GM21528 (cell line): ENCODE data around the gene ARIH1.
"Not testable (repeated sequence)": the region's sequence is repeated elsewhere in the genome, so short reads cannot be mapped to it uniquely, and the experiment has no call there.

Source experiments
- ATAC-seq: cut with Tn5 transposase; IDR thresholded peaks from one replicate; pipeline ENCODE4 v1.9.1; 2021; ENCODE audit warnings: mild to moderate bottlenecking, moderate library complexity; ENCODE audit not compliant: unreplicated experiment, low FRiP score

Gene ARIH1, protein sequence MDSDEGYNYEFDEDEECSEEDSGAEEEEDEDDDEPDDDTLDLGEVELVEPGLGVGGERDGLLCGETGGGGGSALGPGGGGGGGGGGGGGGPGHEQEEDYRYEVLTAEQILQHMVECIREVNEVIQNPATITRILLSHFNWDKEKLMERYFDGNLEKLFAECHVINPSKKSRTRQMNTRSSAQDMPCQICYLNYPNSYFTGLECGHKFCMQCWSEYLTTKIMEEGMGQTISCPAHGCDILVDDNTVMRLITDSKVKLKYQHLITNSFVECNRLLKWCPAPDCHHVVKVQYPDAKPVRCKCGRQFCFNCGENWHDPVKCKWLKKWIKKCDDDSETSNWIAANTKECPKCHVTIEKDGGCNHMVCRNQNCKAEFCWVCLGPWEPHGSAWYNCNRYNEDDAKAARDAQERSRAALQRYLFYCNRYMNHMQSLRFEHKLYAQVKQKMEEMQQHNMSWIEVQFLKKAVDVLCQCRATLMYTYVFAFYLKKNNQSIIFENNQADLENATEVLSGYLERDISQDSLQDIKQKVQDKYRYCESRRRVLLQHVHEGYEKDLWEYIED

GRCh38 chr15:72473614-72474465 is at the start of gene ARIH1:
Gene ARIH1 (plus strand): TSS chr15:72474330. CDS start chr15:72474640, 310 bp downstream.
- peak; percentile 82 for ATAC-seq

DNA sequence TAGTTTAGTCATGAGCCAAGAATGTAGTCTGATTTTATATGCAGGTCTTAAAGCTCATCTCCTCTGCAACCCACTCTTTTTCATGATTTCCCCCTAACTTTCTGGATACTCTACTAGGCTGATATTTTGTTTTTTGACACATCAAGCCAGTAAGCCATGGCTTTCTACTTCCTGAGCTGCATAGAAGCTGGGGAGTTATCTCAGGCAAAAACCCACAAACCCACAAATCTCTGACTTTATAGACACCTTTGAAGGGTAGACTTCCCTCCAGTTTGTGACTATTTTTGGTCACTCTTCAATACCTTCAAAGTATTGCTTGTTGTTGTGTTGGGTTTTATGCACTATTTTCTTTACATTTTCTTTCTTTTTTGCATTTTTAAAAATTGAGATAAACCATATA is 47.4 kb upstream of the ARIH1 start:
- ATAC-seq = no peak

- ATAC-seq = no peak
These were observed 36.3 kb upstream of the ARIH1 start for GRCh38 chr15:72437650-72438316.

DNA sequence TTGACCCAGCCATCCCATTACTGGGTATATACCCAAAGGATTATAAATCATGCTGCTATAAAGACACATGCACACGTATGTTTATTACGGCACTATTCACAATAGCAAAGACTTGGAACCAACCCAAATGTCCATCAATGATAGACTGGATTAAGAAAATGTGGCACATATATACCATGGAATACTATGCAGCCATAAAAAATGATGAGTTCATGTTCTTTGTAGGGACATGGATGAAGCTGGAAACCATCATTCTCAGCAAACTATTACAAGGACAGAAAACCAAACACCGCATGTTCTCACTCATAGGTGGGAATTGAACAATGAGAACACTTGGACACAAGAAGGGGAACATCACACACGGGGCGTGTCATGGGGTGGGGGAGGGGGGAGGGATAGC is 31.3 kb upstream of the ARIH1 start:
- ATAC-seq = not testable (repeated sequence)

GRCh38 chr15:72445426-72445825 is 28.7 kb upstream of the ARIH1 start:
- ATAC-seq = no peak

GRCh38 chr15:72450805-72451204 is 23.3 kb upstream of the ARIH1 start:
- no peak for ATAC-seq

DNA sequence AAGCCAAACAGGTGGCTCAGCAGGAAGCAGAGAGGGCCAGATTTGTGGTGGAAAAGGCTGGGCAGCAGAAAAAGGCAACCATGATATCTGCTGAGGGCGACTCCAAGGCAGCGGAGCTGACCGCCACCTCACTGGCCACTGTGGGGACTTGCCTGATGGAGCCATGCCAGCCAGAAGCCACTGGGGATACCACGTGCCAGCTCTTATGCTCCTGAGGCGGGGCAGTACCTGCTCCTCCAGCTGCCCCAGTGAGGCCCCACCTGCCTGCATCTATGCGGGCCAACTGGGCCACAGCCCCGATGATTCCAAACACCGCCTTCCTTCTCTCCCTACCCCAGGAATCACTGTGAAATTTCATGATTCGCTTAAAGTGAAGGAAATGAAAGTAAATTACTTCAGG is 22.9 kb upstream of the ARIH1 start:
- no peak for ATAC-seq

- ATAC-seq = no peak
These were observed 17.4 kb upstream of the ARIH1 start for GRCh38 chr15:72456684-72457083.

DNA sequence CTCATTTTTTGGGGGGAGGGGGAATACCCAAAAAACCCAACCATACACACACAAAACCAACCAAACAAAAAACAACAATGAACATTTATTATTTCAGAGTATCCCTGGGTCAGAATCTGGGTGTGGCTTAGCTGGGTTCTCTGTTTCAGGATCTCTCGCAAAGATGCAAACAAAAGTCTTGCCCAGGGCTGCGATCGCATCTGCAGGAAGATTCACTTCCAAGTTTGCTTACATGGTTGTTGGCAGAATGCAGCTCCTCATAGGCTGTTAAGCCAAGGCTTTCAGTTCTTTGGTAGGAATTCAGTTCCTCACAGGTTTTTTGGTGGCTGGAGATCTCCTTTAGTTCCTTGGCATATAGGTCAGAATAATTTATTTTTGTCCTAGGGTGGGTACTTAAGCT is 13.7 kb upstream of the ARIH1 start:
- no peak for ATAC-seq

DNA sequence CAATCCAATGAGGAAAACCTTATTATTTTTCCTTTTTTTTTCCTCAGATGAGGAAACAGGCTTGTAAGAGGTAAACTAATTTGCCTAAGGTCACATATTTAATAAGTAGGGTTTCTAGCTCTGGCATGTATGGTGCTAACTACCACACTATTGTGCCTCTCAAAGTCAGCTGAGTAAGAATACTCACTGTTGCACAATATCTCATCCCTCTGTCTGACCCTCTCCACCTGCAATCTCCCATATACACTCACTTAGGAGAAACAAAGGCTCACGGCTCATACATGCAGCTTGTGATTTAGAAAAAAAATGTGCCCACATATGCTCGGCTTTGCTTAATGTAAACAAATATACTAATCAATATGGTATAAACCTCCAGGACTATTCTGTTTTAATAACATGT is 10.4 kb upstream of the ARIH1 start:
- ATAC-seq = no peak

DNA sequence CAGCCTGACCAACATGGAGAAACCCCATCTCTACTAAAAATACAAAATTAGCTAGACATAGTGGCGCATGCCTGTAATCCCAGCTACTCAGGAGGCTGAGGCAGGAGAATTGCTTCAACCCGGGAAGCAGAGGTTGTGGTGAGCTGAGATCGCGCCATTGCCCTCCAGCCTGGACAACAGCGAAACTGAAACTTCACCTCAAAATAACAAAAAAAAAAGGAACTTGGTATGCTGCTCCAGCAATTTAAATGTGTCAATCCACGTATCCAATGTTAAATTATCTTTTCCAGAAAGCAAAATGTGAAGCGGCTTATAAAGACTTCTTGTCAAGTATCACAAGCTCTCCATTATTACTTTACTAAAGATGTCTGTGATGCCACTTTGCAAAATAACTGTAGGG is 9.9 kb upstream of the ARIH1 start:
- ATAC-seq = no peak

- no peak for ATAC-seq
These were observed 6.0 kb upstream of the ARIH1 start for GRCh38 chr15:72468103-72468502.

GRCh38 chr15:72472992-72473610 is 1.0 kb upstream of the ARIH1 start:
- ATAC-seq = no peak

GRCh38 chr15:72474466-72474911 is 359 bp downstream of the ARIH1 start:
- ATAC-seq = peak; percentile 23

DNA sequence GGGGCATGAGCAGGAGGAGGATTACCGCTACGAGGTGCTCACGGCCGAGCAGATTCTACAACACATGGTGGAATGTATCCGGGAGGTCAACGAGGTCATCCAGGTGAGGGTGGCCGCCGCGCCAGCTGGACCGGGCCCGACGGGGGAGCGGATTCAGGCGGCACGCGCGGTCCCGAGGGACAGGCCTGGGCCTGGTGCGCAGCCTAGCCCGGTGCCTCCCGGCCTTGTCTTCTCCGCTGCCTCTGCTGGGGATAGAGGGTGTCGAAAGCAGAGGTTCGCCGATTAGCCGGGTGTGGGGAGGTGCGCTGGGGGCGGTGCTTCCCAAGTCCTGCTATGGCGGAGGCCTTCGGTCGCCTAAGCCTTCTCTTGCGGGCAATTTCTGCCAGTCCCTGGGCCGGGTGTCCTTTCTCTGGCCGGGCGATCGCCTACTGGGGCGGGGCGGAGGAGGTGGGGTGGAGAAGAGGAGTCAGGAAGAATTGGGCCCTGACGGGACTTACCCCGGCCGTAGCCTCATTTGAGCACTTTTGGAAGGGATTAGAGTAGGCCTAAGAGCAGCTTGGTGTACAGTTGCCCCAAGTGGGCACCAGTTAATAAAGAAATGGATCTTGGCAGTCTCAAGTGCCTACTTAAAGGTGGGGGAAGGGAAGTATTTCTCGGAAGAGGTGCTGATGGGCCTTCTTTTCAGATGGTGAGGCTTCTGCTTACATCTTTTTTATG is 940 bp downstream of the ARIH1 start:
- peak; percentile 47 for ATAC-seq

DNA sequence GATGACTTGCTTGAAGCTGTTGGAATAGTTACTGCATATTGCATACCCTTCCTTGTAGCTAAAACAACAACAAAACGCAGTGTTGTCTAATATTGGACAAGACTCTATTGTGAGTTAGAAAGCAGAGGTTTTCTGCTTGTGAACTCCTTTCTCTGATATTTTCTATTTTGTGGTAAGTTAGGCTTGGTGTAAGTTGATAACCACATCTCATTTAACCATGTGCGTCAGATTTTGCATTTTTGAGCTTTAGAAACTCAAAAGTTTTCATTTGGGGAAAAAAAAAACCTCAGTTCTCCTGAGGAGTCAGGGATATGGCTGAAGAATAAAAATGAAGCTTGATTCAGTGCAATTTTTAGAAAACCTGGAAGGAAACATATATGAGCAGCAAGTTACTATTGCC is 1.5 kb downstream of the ARIH1 start:
- no peak for ATAC-seq

DNA sequence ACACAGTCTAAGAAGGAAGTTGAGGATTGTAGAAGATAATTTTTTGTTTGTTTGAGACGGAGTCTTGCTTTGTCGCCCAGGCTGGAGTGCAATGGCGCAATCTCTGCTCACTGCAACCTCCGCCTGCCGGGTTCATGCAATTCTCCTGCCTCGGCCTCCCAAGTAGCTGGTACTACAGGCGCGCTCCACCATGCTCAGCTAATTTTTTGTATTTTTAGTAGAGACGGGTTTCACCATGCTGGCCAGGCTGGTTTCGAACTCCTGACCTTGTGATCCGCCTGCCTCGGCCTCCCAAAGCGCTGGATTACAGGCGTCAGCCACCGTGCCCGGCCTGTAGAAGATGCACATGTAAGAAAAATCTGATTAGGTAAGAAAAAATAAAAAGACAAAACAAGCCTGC is 2.2 kb downstream of the ARIH1 start:
- not testable (repeated sequence) for ATAC-seq

DNA sequence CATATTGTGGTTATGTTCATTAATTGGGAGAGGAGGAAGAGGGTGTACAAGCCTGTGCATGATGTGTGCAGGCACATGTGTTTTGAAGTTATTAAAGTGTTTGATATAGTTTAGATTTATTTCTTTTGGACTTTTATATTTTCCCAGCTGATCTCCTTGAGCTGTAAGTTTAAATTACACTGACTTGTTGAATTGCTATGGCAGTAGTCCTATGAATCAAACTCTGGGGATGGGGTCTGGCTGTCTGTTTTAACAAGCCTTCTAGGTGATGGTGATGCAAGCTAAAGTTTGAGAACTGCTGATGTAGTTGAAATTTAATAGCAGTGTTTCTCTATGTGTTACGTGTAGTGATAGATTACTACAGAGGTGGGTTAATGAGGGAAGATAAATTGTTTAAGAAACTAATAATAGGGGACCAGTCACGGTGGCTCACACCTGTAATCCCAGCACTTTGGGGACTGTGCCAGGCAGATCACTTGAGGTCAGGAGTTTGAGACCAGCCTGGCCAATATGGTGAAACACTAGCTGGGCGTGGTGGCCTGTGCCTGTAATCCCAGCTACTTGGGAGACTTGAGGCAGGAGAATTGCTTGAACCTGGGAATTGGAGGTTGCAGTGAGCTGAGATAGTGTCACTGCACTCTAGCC is 7.0 kb downstream of the ARIH1 start:
- no peak for ATAC-seq

GRCh38 chr15:72482275-72482674 is 8.1 kb downstream of the ARIH1 start:
- ATAC-seq = no peak
